ENCODE data around the gene RANBP10. TPM values are rescaled to one million over a fixed set of nuclear protein-coding genes. Genes with fewer than 3 reads are reported as not detected.

Gene RANBP10
- total and polyA plus RNA-seq, 9 of the 15 experiments (the other 6 are each of a cell fraction or from before 2014, with no cell fraction given) = 0.61 to 19.3 (median 5.9) TPM

DNA sequence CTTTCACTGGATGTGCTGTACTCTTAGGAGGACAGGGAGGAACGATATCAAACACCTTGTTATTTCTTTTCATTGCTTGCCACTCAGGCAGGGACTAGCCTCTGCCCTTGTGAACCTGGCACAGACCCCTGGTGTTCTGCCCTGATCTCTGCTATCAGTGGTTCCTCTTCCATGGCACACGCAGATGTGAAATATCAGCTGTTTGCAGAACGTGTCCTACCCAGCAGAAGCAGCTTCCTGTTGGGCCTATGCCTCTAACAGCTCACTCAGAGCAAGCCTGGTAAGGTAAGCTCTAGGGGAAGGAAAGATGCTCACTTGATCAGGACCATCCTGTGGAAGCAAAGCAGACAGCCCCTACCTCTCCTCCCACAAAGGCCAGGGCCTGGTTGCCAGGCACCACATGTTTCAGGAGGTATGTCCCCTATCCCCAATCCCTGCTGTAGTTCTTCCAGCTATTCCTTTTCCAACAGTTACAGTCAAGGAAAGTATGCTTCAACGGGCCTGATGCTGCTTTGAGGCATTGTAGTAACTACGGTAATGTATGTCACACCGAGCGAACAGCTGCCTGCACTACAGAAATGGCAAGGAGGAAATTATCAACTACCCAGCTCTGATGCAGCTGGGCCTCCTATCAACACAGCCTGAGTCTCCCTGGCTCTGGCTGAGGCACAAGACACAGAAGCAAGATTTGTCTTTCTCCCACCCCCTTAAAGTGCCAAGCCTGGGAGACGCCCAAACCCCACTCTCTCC, 46.0 kb downstream of the RANBP10 start (continued):
- TF ChIP-seq, protein P1, sequence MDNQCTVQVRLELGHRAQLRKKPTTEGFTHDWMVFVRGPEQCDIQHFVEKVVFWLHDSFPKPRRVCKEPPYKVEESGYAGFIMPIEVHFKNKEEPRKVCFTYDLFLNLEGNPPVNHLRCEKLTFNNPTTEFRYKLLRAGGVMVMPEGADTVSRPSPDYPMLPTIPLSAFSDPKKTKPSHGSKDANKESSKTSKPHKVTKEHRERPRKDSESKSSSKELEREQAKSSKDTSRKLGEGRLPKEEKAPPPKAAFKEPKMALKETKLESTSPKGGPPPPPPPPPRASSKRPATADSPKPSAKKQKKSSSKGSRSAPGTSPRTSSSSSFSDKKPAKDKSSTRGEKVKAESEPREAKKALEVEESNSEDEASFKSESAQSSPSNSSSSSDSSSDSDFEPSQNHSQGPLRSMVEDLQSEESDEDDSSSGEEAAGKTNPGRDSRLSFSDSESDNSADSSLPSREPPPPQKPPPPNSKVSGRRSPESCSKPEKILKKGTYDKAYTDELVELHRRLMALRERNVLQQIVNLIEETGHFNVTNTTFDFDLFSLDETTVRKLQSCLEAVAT (IDR thresholded peaks at IDR 0.05) = no peak
- TF ChIP-seq, protein P2, sequence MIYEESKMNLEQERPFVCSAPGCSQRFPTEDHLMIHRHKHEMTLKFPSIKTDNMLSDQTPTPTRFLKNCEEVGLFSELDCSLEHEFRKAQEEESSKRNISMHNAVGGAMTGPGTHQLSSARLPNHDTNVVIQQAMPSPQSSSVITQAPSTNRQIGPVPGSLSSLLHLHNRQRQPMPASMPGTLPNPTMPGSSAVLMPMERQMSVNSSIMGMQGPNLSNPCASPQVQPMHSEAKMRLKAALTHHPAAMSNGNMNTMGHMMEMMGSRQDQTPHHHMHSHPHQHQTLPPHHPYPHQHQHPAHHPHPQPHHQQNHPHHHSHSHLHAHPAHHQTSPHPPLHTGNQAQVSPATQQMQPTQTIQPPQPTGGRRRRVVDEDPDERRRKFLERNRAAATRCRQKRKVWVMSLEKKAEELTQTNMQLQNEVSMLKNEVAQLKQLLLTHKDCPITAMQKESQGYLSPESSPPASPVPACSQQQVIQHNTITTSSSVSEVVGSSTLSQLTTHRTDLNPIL (CRISPR knock-in tag; IDR thresholded peaks at IDR 0.05) = no peak
- no peak for TF ChIP-seq HSF4 (CRISPR knock-in tag; IDR thresholded peaks at IDR 0.05; ENCODE audit: borderline replicate concordance)

DNA sequence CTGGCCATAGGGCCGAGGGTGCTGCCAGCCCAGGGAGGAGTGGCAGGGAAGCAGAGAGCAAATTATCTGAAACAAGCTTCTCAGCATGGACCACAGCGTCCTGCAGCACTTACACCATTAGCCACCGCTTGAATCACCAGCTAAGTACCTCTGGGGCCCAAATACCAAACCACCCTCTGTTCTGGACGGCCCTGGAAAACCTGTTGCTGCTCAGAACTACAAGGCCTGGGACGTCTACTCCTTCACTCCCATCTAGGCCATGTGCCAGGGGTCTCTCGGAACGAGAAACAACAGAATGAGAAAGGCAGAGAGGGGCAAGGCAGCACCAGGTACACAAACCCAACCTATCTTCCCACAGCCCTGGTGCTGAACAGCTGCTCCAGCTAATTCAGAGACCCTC, 47.4 kb downstream of the RANBP10 start:
- no peaks in the 10 kb centered on the region for H3K79me2 ChIP-seq (ENCODE audit: control insufficient read depth, insufficient read depth, low read length)
- peaks cover 3 to 8% of the 10 kb centered on the region in 2 experiments; a peak in 4 of 5 replicates for H3K4me1 ChIP-seq (replicated peaks in 1 of 2; ENCODE audit: control insufficient read depth in 2 of 2, insufficient read depth in 2 of 2, low read length in 2 of 2)
- no peak overlapping the region for H3K4me2 ChIP-seq (ENCODE audit: insufficient read depth, low read length)
- H3K9ac ChIP-seq (ENCODE audit: insufficient read depth in 1 of 2, low read depth in 2 of 2, low read length in 2 of 2) = peak overlapping the region in 1 of 2 experiments; percentile 49; a peak in 1 of 4 replicates
- ChIA-PET CTCF (ENCODE audit: low intra/inter-chr PET ratio) (no interaction called here), POLR2A (interaction anchor here (0.6 to 1.3 kb wide), 3 partner anchors 9 to 47 kb away, joined by 4 read pairs; partner anchors contain the start of genes RANBP10 and TSNAXIP1)
- TF ChIP-seq FOXK1 (CRISPR knock-in tag; IDR thresholded peaks at IDR 0.05; ENCODE audit: borderline replicate concordance) = no peak
- no peak for TF ChIP-seq EP400 (IDR thresholded peaks at IDR 0.05)
- TF ChIP-seq KLF1 (tag; IDR thresholded peaks at IDR 0.05) = no peak
- FAIRE-seq = no peak
- H3K36me3 ChIP-seq (ENCODE audit: control insufficient read depth, insufficient read depth, low read length) = peaks cover 9% of the 10 kb centered on the region; the same call in 1 of the 3 replicates
- 70% methylated on average over 6 of the region's 7 CpGs for WGBS (ENCODE audit: insufficient coverage, low coverage, missing lambda C conversion rate)
- intact Hi-C loops (cut with micrococcal nuclease) = no loop called here
- H2AFZ ChIP-seq (ENCODE audit: low read depth, low read length) = no peak overlapping the region
- H3K4me3 ChIP-seq = no peak overlapping the region
- 0 out of 2 replicates have a peak, but pooled peaks cover 4% of the 10 kb centered on the region for H4K20me1 ChIP-seq (replicated peaks; ENCODE audit: control insufficient read depth, insufficient read depth, low read length)
- H3K27me3 ChIP-seq (ENCODE audit: control insufficient read depth in 2 of 2, insufficient read depth in 2 of 2, low read length in 2 of 2) = no peaks in the 10 kb centered on the region
- peaks cover 5% of the 10 kb centered on the region for H3K9me1 ChIP-seq (ENCODE audit: control insufficient read depth, insufficient read depth, low read length)
- no peak for ATAC-seq
- no peak overlapping the region for H3K27ac ChIP-seq (ENCODE audit: extremely low read depth, low read depth, low read length)
- no peaks in the 10 kb centered on the region for H3K9me3 ChIP-seq (replicated peaks; ENCODE audit: control insufficient read depth, insufficient read depth, low read depth, low read length)
- in situ Hi-C loops (cut with MboI) = no loop called here
- no TSS peak for BruUV-seq (replicated peaks)
- DNase-seq (ENCODE audit: extremely low read depth in 1 of 4, low spot score in 3 of 4) = no peak
